K562 (cell line): ENCODE measurements around the gene TEX22. TPM values are rescaled to one million over a fixed set of nuclear protein-coding genes. Genes with fewer than 3 reads are reported as not detected.

ENCODE experiments used
- ATAC-seq: fragments of 200-7000 bp; cut with Tn5 transposase; 3 replicates; pipeline ENCODE4 v1.9.1; 2020; ENCODE audit warnings: moderate library complexity
- BruUV-seq: library from RNA; stranded (reverse); fragments of 400-500 nt; replicated peaks from 2 replicates; lab custom pipeline; 2021; lab: Mats Ljungman, UMichigan
- CTCF ChIA-PET: fragments of 300-600 bp; formaldehyde crosslinking; extraction: SDS; loops from one replicate; lab custom pipeline; 2021; ENCODE audit warnings: low intra/inter-chr PET ratio; lab: Yijun Ruan, JAX
- POLR2A ChIA-PET: fragments of 300-600, 350-650 bp; sonication (Branson Sonifier 250); formaldehyde crosslinking; extraction: SDS; loops from one replicate; lab custom pipeline; 2021; ENCODE audit warnings: antibody characterized with exemption, inconsistent platforms; lab: Yijun Ruan, JAX
- DNase-seq, 4 experiments: peaks; one replicate each; pipeline versions ENCODE4 v3.0.0 to v3.0.0-alpha.2; 2011 to 2018; ENCODE audit warnings: low spot score in 3 of 4, mixed read lengths in 3 of 4; ENCODE audit errors: extremely low read depth in 1 of 4
- FAIRE-seq: peaks from 2 replicates; lab custom pipeline; 2011; peaks lifted over from hg19 to GRCh38; lab: Jason Lieb, UNC
- H2AFZ ChIP-seq: 2 replicates; pipeline ENCODE4 v1.6.0; 2011; ENCODE audit warnings: low read depth, low read length, control low read depth, inconsistent platforms
- H3K27ac ChIP-seq: fragments of 200-600 bp; 3 replicates; pipeline ENCODE4 v1.8.0; 2011; ENCODE audit warnings: low read depth, mild to moderate bottlenecking, control low read depth, inconsistent platforms, low read length, moderate library complexity, mixed read lengths; ENCODE audit errors: extremely low read depth
- H3K27me3 ChIP-seq, 2 experiments: fragments of 300-600 bp in 1 of 2; 2 replicates in 1 of 2; 3 replicates in 1 of 2; pipeline versions ENCODE4 v1.6.0 to v1.8.0; 2011; ENCODE audit warnings: inconsistent platforms in 2 of 2, low read length in 2 of 2, mild to moderate bottlenecking in 1 of 2, mixed read lengths in 1 of 2, moderate library complexity in 1 of 2; ENCODE audit not compliant: control insufficient read depth in 2 of 2, insufficient read depth in 2 of 2
- H3K36me3 ChIP-seq: fragments of 300-600 bp; 3 replicates; pipeline ENCODE4 v1.8.0; 2011; ENCODE audit warnings: mild to moderate bottlenecking, low read length, inconsistent platforms; ENCODE audit not compliant: control insufficient read depth, insufficient read depth
- H3K4me1 ChIP-seq, 2 experiments: fragments of 200-600 bp in 1 of 2; replicated peaks in 1 of 2; 2 replicates in 1 of 2; 3 replicates in 1 of 2; pipeline versions ENCODE4 v1.5.1 to v1.8.0; 2011; ENCODE audit warnings: inconsistent platforms in 2 of 2, low read length in 2 of 2, mild to moderate bottlenecking in 1 of 2, mixed read lengths in 1 of 2, moderate library complexity in 1 of 2; ENCODE audit not compliant: control insufficient read depth in 2 of 2, insufficient read depth in 2 of 2
- H3K4me2 ChIP-seq: 2 replicates; pipeline ENCODE4 v1.6.1; 2011; ENCODE audit warnings: low read length, control low read depth, inconsistent platforms, mixed read lengths; ENCODE audit not compliant: insufficient read depth
- H3K4me3 ChIP-seq: fragments of 200-600 bp; sonication (generic), shearing (Covaris generic); 2 replicates; pipeline ENCODE4 v1.5.1; 2016; ENCODE audit warnings: control low read depth, inconsistent platforms
- H3K79me2 ChIP-seq: fragments of 200-600 bp; 3 replicates; pipeline ENCODE4 v1.8.0; 2011; ENCODE audit warnings: low read length, inconsistent platforms; ENCODE audit not compliant: control insufficient read depth, insufficient read depth
- H3K9ac ChIP-seq, 2 experiments: 2 replicates each; pipeline versions ENCODE4 v1.6.0 to v1.6.1; 2011; ENCODE audit warnings: low read depth in 2 of 2, low read length in 2 of 2, control low read depth in 1 of 2, inconsistent platforms in 1 of 2, mild to moderate bottlenecking in 1 of 2, mixed read lengths in 1 of 2; ENCODE audit not compliant: insufficient read depth in 1 of 2
- H3K9me1 ChIP-seq: one replicate; pipeline ENCODE4 v1.6.0; 2011; ENCODE audit warnings: inconsistent platforms, mild to moderate bottlenecking, low read length, moderate library complexity; ENCODE audit not compliant: control insufficient read depth, insufficient read depth
- H3K9me3 ChIP-seq: replicated peaks from 2 replicates; pipeline ENCODE4 v1.5.1; 2011; ENCODE audit warnings: low read depth, low read length, inconsistent platforms; ENCODE audit not compliant: control insufficient read depth, insufficient read depth
- H4K20me1 ChIP-seq: replicated peaks from 2 replicates; pipeline ENCODE4 v1.6.1; 2011; ENCODE audit warnings: low read length, inconsistent platforms, mixed read lengths; ENCODE audit not compliant: control insufficient read depth, insufficient read depth
- ADNP ChIP-seq: fragments of 200-800 bp; sonication (Bioruptor generic); IDR thresholded peaks from 2 replicates; pipeline ENCODE4 v1.6.1; 2016; ENCODE audit warnings: missing genetic modification characterization, missing compliant biosample characterization
- ATF1 ChIP-seq, 2 experiments: fragments of 450-650 bp in 1 of 2; IDR thresholded peaks; 2 replicates each; pipeline ENCODE4 v1.6.1; 2016; ENCODE audit warnings: missing compliant biosample characterization in 1 of 2, missing genetic modification characterization in 1 of 2
- ATF3 ChIP-seq, 2 experiments: fragments of 450-650 bp in 1 of 2; sonication (generic) in 1 of 2; formaldehyde crosslinking in 1 of 2; IDR thresholded peaks in 1 of 2; conservative IDR thresholded peaks in 1 of 2; 2 replicates each; pipeline versions ENCODE4 v1.6.1 to v1.8.1; 2016 to 2023; ENCODE audit warnings: mild to moderate bottlenecking in 2 of 2, moderate library complexity in 2 of 2, inconsistent platforms in 1 of 2, missing genetic modification reagents in 1 of 2
- ERF ChIP-seq: fragments of 450-650 bp; formaldehyde crosslinking; IDR thresholded peaks from 2 replicates; pipeline ENCODE4 v1.4.0; 2020; ENCODE audit warnings: mild to moderate bottlenecking, mixed read lengths
- ZNF318 ChIP-seq, 2 experiments: fragments of 450-650 bp; IDR thresholded peaks; 2 replicates each; pipeline ENCODE4 v1.6.1; 2016; ENCODE audit warnings: mild to moderate bottlenecking in 2 of 2, borderline replicate concordance in 1 of 2, low read depth in 1 of 2, moderate library complexity in 1 of 2
- WGBS: fragments of 100-300 bp; shearing (Covaris generic); methylation state at CpG from one replicate; pipeline ENCODE4 v1.1.6; 2016; ENCODE audit warnings: low coverage, mixed read lengths; ENCODE audit not compliant: insufficient coverage; ENCODE audit errors: missing lambda C conversion rate; 5-methylcytosine and 5-hydroxymethylcytosine counted together
- in situ Hi-C: fragments of 300-500 bp; cut with MboI; formaldehyde crosslinking; loops from 4 replicates; pipeline ENCODE4 v1.15.0; 2018; ENCODE audit warnings: inconsistent platforms, mixed read lengths
- intact Hi-C: fragments of 100-400 bp; cut with micrococcal nuclease; formaldehyde crosslinking; loops from 2 replicates; pipeline ENCODE4 v1.14.2; 2022
- polyA plus RNA-seq, 8 experiments: library from polyadenylated mRNA; depleted of rRNA in 4 of 8; stranded (reverse) in 5 of 8; unstranded in 3 of 8; fragments of >200 nt; fragmentation: Nextera tagmentation in 2 of 8; fragmentation: Illumina TruSeq in 1 of 8; extraction: Ambion mirVana in 2 of 8; extraction: Trizol in 1 of 8; gene quantifications; 2 replicates each; pipeline versions ENCODE4 v1.2.1 to v1.2.3, GENCODE V29; 2011 to 2014; ENCODE audit warnings: inconsistent platforms in 1 of 8, missing spikeins in 1 of 8
- total RNA-seq, 7 experiments: library from RNA; depleted of rRNA in 6 of 7; stranded (reverse); fragments of >200 nt in 6 of 7; fragmentation: Illumina TruSeq in 2 of 7; extraction: Trizol in 2 of 7; gene quantifications; 2 replicates each; pipeline versions ENCODE4 v1.2.1 to v1.2.3, GENCODE V29; 2011 to 2021; ENCODE audit warnings: low replicate concordance in 1 of 7

TEX22 gene
- total and polyA plus RNA-seq, 9 of the 15 experiments (the other 6 are each of a cell fraction or from before 2014, with no cell fraction given), result 0.04 to 1.7 (median 0.23) TPM; not detected in 2

GRCh38 chr14:105368910-105369652, 29.3 kb upstream of the TEX22 start:
- ChIA-PET POLR2A (no interaction called here), CTCF (no interaction called here)
- TF ChIP-seq ZNF318 (IDR thresholded peaks at IDR 0.05; ENCODE audit: borderline replicate concordance in 1 of 2, low read depth in 1 of 2) (no peak), ATF1 (CRISPR knock-in tag; IDR thresholded peaks at IDR 0.05) (no peak), ATF1 (tag; IDR thresholded peaks at IDR 0.05) (no peak), ERF (no peak), ADNP (tag) (no peak), ATF3 (IDR thresholded peaks at IDR 0.05) (no peak), ATF3 (CRISPR knock-in tag; conservative IDR thresholded peaks at IDR 0.05) (no peak)
- BruUV-seq, result no TSS peak
- no peaks in the 10 kb centered on the region for H4K20me1 ChIP-seq
- no peak for ATAC-seq
- no peaks in the 10 kb centered on the region for H3K79me2 ChIP-seq
- DNase-seq, result no peak
- no peaks in the 10 kb centered on the region for H3K27me3 ChIP-seq
- intact Hi-C loops, result no loop called here
- H3K36me3 ChIP-seq, result no peaks in the 10 kb centered on the region
- 83% methylated on average over 7 of the region's 29 CpGs for WGBS
- no peak overlapping the region for H3K27ac ChIP-seq
- in situ Hi-C loops, result no loop called here
- no peak overlapping the region for H3K9ac ChIP-seq
- peaks cover 0 to 26% of the 10 kb centered on the region in 2 experiments; a peak in 2 of 5 replicates for H3K4me1 ChIP-seq
- H3K4me3 ChIP-seq, result no peak overlapping the region
- no peak for FAIRE-seq
- H2AFZ ChIP-seq, result no peak overlapping the region
- no peak overlapping the region for H3K4me2 ChIP-seq
- no peaks in the 10 kb centered on the region for H3K9me3 ChIP-seq
- H3K9me1 ChIP-seq, result no peaks in the 10 kb centered on the region
